ENCODE data around the gene B4GALNT4. TPM values are rescaled to one million over a fixed set of nuclear protein-coding genes. Genes with fewer than 3 reads are reported as not detected.
A peak's percentile ranks its signal among the peaks of the same experiment; 100 is the strongest.

B4GALNT4 gene
- total and polyA plus RNA-seq, 2 of the 8 experiments (the other 6 are each of a cell fraction or from before 2014, with no cell fraction given), result 40.9 to 76.3 TPM

DNA sequence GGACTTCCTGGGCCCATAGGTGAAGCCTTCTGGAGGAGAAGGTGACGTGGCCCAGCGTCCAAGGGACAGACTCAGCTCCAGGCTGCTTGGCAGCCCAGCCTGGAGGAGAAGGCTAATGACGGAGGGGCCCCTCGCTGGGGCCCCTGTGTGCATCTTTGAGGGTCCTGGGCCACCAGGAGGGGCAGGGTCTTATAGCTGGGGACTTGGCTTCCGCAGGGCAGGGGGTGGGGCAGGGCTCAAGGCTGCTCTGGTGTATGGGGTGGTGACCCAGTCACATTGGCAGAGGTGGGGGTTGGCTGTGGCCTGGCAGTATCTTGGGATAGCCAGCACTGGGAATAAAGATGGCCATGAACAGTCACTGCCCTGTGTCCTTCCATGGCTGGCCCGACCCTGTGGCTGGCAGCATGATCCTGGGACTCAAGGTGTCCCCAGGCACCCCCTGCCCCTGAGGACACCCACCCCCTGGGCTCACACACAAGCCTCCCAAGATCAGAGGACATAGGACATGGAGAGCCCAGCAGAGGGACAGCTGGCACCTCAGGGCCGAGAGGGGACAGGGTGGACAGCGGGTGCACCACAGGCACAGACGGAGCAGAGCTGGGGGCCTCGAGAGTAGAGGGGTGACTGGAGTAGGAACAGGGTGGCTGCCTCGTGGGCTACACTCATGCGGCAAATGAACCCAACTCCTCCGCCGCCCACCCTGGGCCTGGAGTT is 35.4 kb downstream of the B4GALNT4 start:
- no peak for FAIRE-seq
- POLR2A ChIA-PET (ENCODE audit: partially characterized antibody), result interaction anchor here (0.9 to 5.9 kb wide), 13 partner anchors 8 to 101 kb away, joined by 3 to 41 read pairs (median 4); partner anchors contain the start of genes B4GALNT4, PKP3 and SIGIRR
- no peak overlapping the region for H3K4ac ChIP-seq (replicated peaks; ENCODE audit: insufficient read length, low read depth, low read length)
- TF ChIP-seq SUZ12 (IDR thresholded peaks at IDR 0.05; ENCODE audit: low read length) (no peak), POLR2AphosphoS5 (IDR thresholded peaks at IDR 0.05; ENCODE audit: low read depth, low read length) (no peak), ASH2L (IDR thresholded peaks at IDR 0.05; ENCODE audit: low read length) (no peak), GTF2F1 (IDR thresholded peaks at IDR 0.05; ENCODE audit: borderline replicate concordance, low read depth, low read length) (no peak), BCL11A (IDR thresholded peaks at IDR 0.05; ENCODE audit: low read depth in 2 of 2, low read length in 2 of 2) (no peak), SP2 (IDR thresholded peaks at IDR 0.05; ENCODE audit: low read length) (no peak), SP4 (IDR thresholded peaks at IDR 0.05; ENCODE audit: low read length) (no peak), CTBP2 (IDR thresholded peaks at IDR 0.05; ENCODE audit: borderline replicate concordance, insufficient read depth, insufficient read length, low read length) (no peak), GABPA (IDR thresholded peaks at IDR 0.05; ENCODE audit: borderline replicate concordance, insufficient read depth, low read length) (no peak), CHD2 (IDR thresholded peaks at IDR 0.05; ENCODE audit: low read length) (no peak)
- TF ChIP-seq, protein P1, sequence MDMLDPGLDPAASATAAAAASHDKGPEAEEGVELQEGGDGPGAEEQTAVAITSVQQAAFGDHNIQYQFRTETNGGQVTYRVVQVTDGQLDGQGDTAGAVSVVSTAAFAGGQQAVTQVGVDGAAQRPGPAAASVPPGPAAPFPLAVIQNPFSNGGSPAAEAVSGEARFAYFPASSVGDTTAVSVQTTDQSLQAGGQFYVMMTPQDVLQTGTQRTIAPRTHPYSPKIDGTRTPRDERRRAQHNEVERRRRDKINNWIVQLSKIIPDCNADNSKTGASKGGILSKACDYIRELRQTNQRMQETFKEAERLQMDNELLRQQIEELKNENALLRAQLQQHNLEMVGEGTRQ (IDR thresholded peaks at IDR 0.05; ENCODE audit: low read length), result no peak

More for the DNA sequence above, 35.4 kb downstream of the B4GALNT4 start:
- Histone ChIP-seq H2AFZ (ENCODE audit: low read length) (no peak overlapping the region), H4K8ac (ENCODE audit: extremely low read depth, insufficient read depth, low read length) (peak overlapping the region; percentile 2; the same call in 1 of the 2 replicates), H3K56ac (replicated peaks; ENCODE audit: insufficient read length, low read depth, low read length) (no peak overlapping the region), H3K23ac (ENCODE audit: insufficient read length) (no peak overlapping the region), H3K27ac (ENCODE audit: low read depth, low read length) (no peak overlapping the region), H2BK120ac (replicated peaks; ENCODE audit: low read depth, low read length) (no peak overlapping the region), H3K36me3 (ENCODE audit: control insufficient read depth in 2 of 4, insufficient read depth in 4 of 4, low read length in 3 of 4) (peaks cover 0 to 8% (median 0%) of the 10 kb centered on the region in 4 experiments; a peak in 2 of 8 replicates), H3K4me3 (ENCODE audit: extremely low read depth in 1 of 4, insufficient read depth in 2 of 4, low read depth in 3 of 4, low read length in 4 of 4) (no peak overlapping the region), H2AK5ac (ENCODE audit: low read depth, low read length) (no peak overlapping the region), H3K23me2 (ENCODE audit: low read depth, low read length) (peaks cover 3% of the 10 kb centered on the region; the same call in 1 of the 2 replicates), H3K79me2 (ENCODE audit: control insufficient read depth in 1 of 2, insufficient read depth in 2 of 2, low read length in 2 of 2) (no peaks in the 10 kb centered on the region), H3K9me3 (ENCODE audit: insufficient read depth in 2 of 2, low read depth in 1 of 2, low read length in 1 of 2) (peaks cover 0 to 5% of the 10 kb centered on the region in 2 experiments; a peak in 1 of 4 replicates), H4K5ac (ENCODE audit: insufficient read length, low read depth, low read length) (no peak overlapping the region), H4K20me1 (replicated peaks in 1 of 2; ENCODE audit: control insufficient read depth in 1 of 2, insufficient read depth in 2 of 2, low read length in 2 of 2) (peaks cover 5 to 13% of the 10 kb centered on the region in 2 experiments), H3K18ac (ENCODE audit: extremely low read depth, low read length) (no peak overlapping the region), H3K4me2 (ENCODE audit: insufficient read depth in 1 of 2, low read depth in 2 of 2, low read length in 2 of 2) (no peak overlapping the region), H3K27me3 (replicated peaks in 1 of 4; ENCODE audit: control insufficient read depth in 3 of 4, extremely low read depth in 1 of 4, insufficient read depth in 3 of 4, low read length in 3 of 4) (peaks cover 0 to 5% (median 0%) of the 10 kb centered on the region in 4 experiments; a peak in 2 of 7 replicates), H3K14ac (ENCODE audit: insufficient read length) (no peak overlapping the region), H3K9ac (replicated peaks in 1 of 4; ENCODE audit: extremely low read depth in 1 of 4, low read depth in 3 of 4, low read length in 3 of 4) (no peak overlapping the region), H3K79me1 (ENCODE audit: low read depth, low read length) (peaks cover 2% of the 10 kb centered on the region; the same call in 1 of the 2 replicates), H2BK12ac (ENCODE audit: low read depth, low read length) (no peak overlapping the region), H4K91ac (replicated peaks; ENCODE audit: insufficient read length, low read length) (no peak overlapping the region), H3K4me1 (replicated peaks in 1 of 4; ENCODE audit: control insufficient read depth in 3 of 4, insufficient read depth in 4 of 4, low read length in 3 of 4) (peaks cover 0 to 11% (median 6%) of the 10 kb centered on the region in 4 experiments; a peak in 4 of 7 replicates), H2BK5ac (ENCODE audit: low read depth, low read length) (no peak overlapping the region), H2BK20ac (ENCODE audit: low read length) (no peak overlapping the region), H2BK15ac (ENCODE audit: low read length) (no peak overlapping the region)
- DNase-seq (ENCODE audit: low read depth in 1 of 2, low spot score in 2 of 2), result peak in 1 of 2 experiments; percentile 41
- 92% methylated on average over 13 of the region's 14 CpGs; no CpG with 5 or more reads in 1 of the 2 experiments for WGBS, 2 experiments (ENCODE audit: extremely low coverage in 1 of 2, insufficient coverage in 1 of 2, insufficient read length in 1 of 2, insufficient replicate concordance in 2 of 2, low coverage in 1 of 2, low lambda C conversion rate in 2 of 2, missing lambda C conversion rate in 1 of 2)
- CTCF ChIA-PET (ENCODE audit: partially characterized antibody), result interaction anchor here (0.6 to 1.9 kb wide), 9 partner anchors 8 to 154 kb away, joined by 3 to 11 read pairs (median 4); partner anchors contain the start of genes PTDSS2 and SIGIRR

All from H1 (cell line).